DND-41 (cell line): ENCODE results near the gene RPL15.

Source experiments
- ATAC-seq: fragments of 200-7000 bp; cut with Tn5 transposase; 3 replicates; pipeline ENCODE4 v1.9.1; 2021; ENCODE audit warnings: low read depth; ENCODE audit not compliant: insufficient read depth
- DNase-seq: peaks from one replicate; pipeline ENCODE4 v3.0.0-alpha.2; 2020
- H2AFZ ChIP-seq: 2 replicates; pipeline ENCODE4 v1.6.0; 2012; ENCODE audit warnings: low read depth, low read length
- H3K27ac ChIP-seq: 2 replicates; pipeline ENCODE4 v1.5.1; 2012; ENCODE audit warnings: low read length, inconsistent platforms
- H3K27me3 ChIP-seq: fragments of 200-600 bp; sonication (generic); 2 replicates; pipeline ENCODE4 v1.6.0; 2012; ENCODE audit warnings: low read length, mild to moderate bottlenecking, inconsistent platforms; ENCODE audit not compliant: insufficient read depth, poor library complexity
- H3K36me3 ChIP-seq: 2 replicates; pipeline ENCODE4 v1.5.1; 2012; ENCODE audit warnings: low read length, inconsistent platforms; ENCODE audit not compliant: insufficient read depth
- H3K4me1 ChIP-seq: 2 replicates; pipeline ENCODE4 v1.5.1; 2012; ENCODE audit warnings: mild to moderate bottlenecking, low read length; ENCODE audit not compliant: insufficient read depth
- H3K4me2 ChIP-seq: 2 replicates; pipeline ENCODE4 v1.6.0; 2012; ENCODE audit warnings: mild to moderate bottlenecking, moderate library complexity, low read length, inconsistent platforms; ENCODE audit not compliant: insufficient read depth
- H3K4me3 ChIP-seq, 2 experiments: fragments of 200-600 bp in 1 of 2; shearing (Covaris generic) in 1 of 2; 2 replicates each; pipeline ENCODE4 v1.5.1; 2012 to 2016; ENCODE audit warnings: inconsistent platforms in 2 of 2, low read length in 2 of 2, mild to moderate bottlenecking in 2 of 2, low read depth in 1 of 2, moderate library complexity in 1 of 2
- H3K79me2 ChIP-seq: 2 replicates; pipeline ENCODE4 v1.6.0; 2012; ENCODE audit warnings: low read length, inconsistent platforms; ENCODE audit not compliant: insufficient read depth
- H3K9ac ChIP-seq: 2 replicates; pipeline ENCODE4 v1.6.0; 2012; ENCODE audit warnings: low read depth, mild to moderate bottlenecking, inconsistent platforms, low read length, moderate library complexity
- H3K9me3 ChIP-seq: 2 replicates; pipeline ENCODE4 v1.5.1; 2012; ENCODE audit warnings: low read length, moderate library complexity, mild to moderate bottlenecking, inconsistent platforms; ENCODE audit not compliant: insufficient read depth, severe bottlenecking
- H4K20me1 ChIP-seq: 2 replicates; pipeline ENCODE4 v1.6.0; 2012; ENCODE audit warnings: low read length; ENCODE audit not compliant: insufficient read depth
- EZH2 ChIP-seq: IDR thresholded peaks from 3 replicates; pipeline ENCODE4 v1.6.1; 2012; ENCODE audit warnings: borderline replicate concordance, low read depth, mild to moderate bottlenecking, moderate library complexity, low read length, inconsistent platforms; ENCODE audit not compliant: severe bottlenecking
- TF ChIP-seq, protein P1 (sequence below): IDR thresholded peaks from 2 replicates; pipeline ENCODE4 v1.5.1; 2012; ENCODE audit warnings: borderline replicate concordance, low read length, moderate library complexity, mild to moderate bottlenecking; ENCODE audit not compliant: poor library complexity, severe bottlenecking; ENCODE audit errors: extremely low read depth

The RPL15 gene

DNA sequence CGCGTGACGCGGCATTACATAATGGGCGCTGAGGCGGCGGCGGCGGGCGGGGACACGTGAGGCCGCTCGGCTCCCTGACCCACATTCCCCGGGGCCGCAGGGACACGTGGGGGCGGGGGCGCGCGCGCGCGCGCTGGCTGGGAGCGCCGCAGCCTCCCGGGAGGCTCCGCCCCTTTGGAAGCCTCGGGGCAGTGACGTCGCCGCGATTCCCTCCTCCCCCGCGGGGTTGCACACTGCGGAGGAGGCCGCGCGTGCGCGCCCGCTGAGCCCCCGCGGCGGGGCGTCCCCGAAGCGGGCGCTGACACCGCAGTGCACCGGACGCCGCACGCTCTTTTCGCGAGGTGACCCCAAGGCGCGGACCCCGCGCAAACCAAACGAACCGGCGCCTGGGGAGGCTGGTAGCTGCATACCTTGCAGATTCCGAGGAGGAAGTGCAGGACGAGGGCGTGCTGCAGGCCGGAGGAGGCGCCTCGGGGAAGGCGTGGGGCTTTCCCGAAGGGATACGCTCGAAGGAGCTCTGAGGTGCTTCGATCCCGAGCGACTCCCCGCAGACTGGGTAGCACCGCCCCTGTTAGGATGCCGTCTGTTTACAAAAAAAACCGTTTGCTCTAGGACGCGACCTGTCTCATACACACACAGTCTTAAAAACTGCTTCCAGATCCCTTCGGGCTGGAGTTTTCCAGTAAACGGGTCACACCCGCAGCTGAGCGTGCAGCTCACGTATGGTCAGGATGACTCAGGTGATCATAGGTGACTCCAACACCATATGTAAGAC lies 29.2 kb downstream of the RPL15 start:
- TF ChIP-seq EZH2 = no peak
- TF ChIP-seq, protein P1, sequence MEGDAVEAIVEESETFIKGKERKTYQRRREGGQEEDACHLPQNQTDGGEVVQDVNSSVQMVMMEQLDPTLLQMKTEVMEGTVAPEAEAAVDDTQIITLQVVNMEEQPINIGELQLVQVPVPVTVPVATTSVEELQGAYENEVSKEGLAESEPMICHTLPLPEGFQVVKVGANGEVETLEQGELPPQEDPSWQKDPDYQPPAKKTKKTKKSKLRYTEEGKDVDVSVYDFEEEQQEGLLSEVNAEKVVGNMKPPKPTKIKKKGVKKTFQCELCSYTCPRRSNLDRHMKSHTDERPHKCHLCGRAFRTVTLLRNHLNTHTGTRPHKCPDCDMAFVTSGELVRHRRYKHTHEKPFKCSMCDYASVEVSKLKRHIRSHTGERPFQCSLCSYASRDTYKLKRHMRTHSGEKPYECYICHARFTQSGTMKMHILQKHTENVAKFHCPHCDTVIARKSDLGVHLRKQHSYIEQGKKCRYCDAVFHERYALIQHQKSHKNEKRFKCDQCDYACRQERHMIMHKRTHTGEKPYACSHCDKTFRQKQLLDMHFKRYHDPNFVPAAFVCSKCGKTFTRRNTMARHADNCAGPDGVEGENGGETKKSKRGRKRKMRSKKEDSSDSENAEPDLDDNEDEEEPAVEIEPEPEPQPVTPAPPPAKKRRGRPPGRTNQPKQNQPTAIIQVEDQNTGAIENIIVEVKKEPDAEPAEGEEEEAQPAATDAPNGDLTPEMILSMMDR = peak; percentile 12
- ATAC-seq = peak; percentile 81
- Histone ChIP-seq H3K9ac (peak overlapping the region; percentile 71), H3K27me3 (peaks cover 23% of the 10 kb centered on the region), H3K4me2 (peak overlapping the region; percentile 85), H3K79me2 (peaks cover 19% of the 10 kb centered on the region; the same call in 1 of the 2 replicates), H3K9me3 (no peaks in the 10 kb centered on the region), H3K4me3 (peak overlapping the region; percentile 43 to 92; a peak in 3 of 4 replicates), H3K4me1 (peaks cover 29% of the 10 kb centered on the region), H2AFZ (peak overlapping the region; percentile 76), H4K20me1 (peaks cover 37% of the 10 kb centered on the region), H3K36me3 (no peaks in the 10 kb centered on the region), H3K27ac (peak overlapping the region; percentile 42)
- DNase-seq = peak; percentile 97

DNA sequence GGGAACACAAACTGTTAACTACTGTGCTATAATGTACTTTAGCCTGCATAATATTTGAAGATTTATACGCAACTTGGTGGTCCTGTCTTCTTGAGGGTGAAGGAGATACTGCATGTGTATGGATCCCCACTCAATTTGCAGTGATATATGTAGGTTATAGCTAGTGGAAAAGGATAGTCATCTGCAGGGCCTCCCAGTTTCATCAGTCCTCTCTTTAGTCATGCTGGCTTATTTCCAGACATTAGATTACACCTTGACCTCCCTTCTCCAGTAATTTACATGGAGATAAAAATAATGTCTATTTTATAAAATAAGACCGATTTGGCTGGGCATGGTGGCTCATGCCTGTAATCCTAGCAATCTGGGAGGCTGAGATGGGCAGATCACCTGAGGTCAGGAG lies 31.8 kb downstream of the RPL15 start:
- Histone ChIP-seq H3K4me2 (no peak overlapping the region), H3K27me3 (peaks cover 12% of the 10 kb centered on the region), H2AFZ (no peak overlapping the region), H3K27ac (no peak overlapping the region), H3K4me3 (no peak overlapping the region), H3K9ac (no peak overlapping the region), H3K36me3 (no peaks in the 10 kb centered on the region), H3K79me2 (peaks cover 29% of the 10 kb centered on the region), H3K9me3 (no peaks in the 10 kb centered on the region), H3K4me1 (peaks cover 38% of the 10 kb centered on the region), H4K20me1 (peaks cover 58% of the 10 kb centered on the region)
- ATAC-seq (no peak), DNase-seq (no peak)
- TF ChIP-seq, protein P1 = no peak
- no peak for TF ChIP-seq EZH2

GRCh38 chr3:23949784-23950183 lies 32.9 kb downstream of the RPL15 start:
- H2AFZ ChIP-seq = no peak overlapping the region
- no peak overlapping the region for H3K9ac ChIP-seq
- no peak for TF ChIP-seq EZH2
- peak overlapping the region; percentile 44 for H3K4me2 ChIP-seq
- no peak overlapping the region for H3K27ac ChIP-seq
- no peaks in the 10 kb centered on the region for H3K36me3 ChIP-seq
- DNase-seq (no peak), ATAC-seq (no peak)
- H4K20me1 ChIP-seq = peaks cover 68% of the 10 kb centered on the region
- no peak overlapping the region for H3K4me3 ChIP-seq
- H3K27me3 ChIP-seq = peaks cover 2% of the 10 kb centered on the region
- no peaks in the 10 kb centered on the region for H3K9me3 ChIP-seq
- peaks cover 29% of the 10 kb centered on the region for H3K79me2 ChIP-seq
- peaks cover 33% of the 10 kb centered on the region for H3K4me1 ChIP-seq

GRCh38 chr3:23950293-23950692 lies 33.4 kb downstream of the RPL15 start:
- H3K79me2 ChIP-seq = peaks cover 29% of the 10 kb centered on the region
- no peaks in the 10 kb centered on the region for H3K9me3 ChIP-seq
- no peak for TF ChIP-seq EZH2
- TF ChIP-seq, protein P1 = no peak
- H2AFZ ChIP-seq = no peak overlapping the region
- H3K27ac ChIP-seq = no peak overlapping the region
- H3K36me3 ChIP-seq = no peaks in the 10 kb centered on the region
- H3K9ac ChIP-seq = no peak overlapping the region
- DNase-seq (no peak), ATAC-seq (no peak)
- H3K4me2 ChIP-seq = peak overlapping the region; percentile 44
- H3K27me3 ChIP-seq = no peaks in the 10 kb centered on the region
- H3K4me1 ChIP-seq = peaks cover 32% of the 10 kb centered on the region
- peaks cover 72% of the 10 kb centered on the region for H4K20me1 ChIP-seq
- no peak overlapping the region for H3K4me3 ChIP-seq
